HG03439 (cell line): ENCODE measurements around the gene VWF.
"Not testable (repeated sequence)": the region's sequence is repeated elsewhere in the genome, so short reads cannot be mapped to it uniquely, and the experiment has no call there.

Source experiments
- ATAC-seq: cut with Tn5 transposase; IDR thresholded peaks from one replicate; pipeline ENCODE4 v1.9.1; 2021; ENCODE audit warnings: mild to moderate bottlenecking, moderate library complexity; ENCODE audit not compliant: unreplicated experiment

Gene VWF

DNA sequence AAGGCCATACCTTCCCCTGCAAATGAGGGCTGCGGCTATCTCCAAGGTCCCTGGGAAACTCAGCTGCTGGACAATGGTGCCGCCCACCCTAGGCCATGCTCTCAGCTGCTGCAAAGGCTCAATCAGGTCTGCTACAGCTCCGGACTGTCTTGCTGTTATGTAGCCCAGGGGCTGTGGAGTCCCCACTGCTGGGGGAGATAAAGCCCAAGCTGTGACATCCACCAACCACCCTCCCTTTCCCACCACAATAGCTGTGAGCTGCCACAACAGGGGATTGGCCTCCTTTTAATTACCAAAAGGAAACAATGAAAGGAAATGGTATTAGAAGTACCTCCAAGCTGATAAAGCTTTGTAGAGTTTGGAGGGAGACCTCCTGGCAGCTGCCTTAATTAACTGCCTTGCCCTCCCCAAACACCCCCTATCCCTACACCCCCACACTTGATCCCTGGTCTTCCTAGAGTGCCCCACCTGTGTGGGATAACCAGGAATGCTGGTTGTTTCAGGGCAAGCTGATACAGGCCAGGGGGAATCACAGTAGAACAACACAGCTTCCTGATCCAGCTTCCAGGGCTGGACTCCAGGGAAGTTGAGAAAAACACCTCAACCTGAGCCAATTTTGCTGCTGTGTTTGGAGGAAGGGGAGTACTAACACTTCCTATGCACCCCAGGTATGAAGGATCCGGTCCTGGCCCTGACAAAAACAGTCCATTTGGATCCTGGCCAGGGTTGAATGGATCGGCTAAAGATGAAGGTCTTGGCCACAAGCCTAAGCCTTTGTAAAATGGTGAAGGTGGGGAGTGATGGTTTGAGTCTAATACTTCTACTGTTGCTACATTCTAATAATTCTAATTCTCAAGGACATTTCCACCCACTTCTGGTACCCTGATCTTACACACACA, at the start of gene VWF:
Gene VWF (minus strand): TSS at position 260 of the 899 bp plus-strand sequence. CDS start 1,474 bp downstream, outside the sequence.
- ATAC-seq, result no peak

DNA sequence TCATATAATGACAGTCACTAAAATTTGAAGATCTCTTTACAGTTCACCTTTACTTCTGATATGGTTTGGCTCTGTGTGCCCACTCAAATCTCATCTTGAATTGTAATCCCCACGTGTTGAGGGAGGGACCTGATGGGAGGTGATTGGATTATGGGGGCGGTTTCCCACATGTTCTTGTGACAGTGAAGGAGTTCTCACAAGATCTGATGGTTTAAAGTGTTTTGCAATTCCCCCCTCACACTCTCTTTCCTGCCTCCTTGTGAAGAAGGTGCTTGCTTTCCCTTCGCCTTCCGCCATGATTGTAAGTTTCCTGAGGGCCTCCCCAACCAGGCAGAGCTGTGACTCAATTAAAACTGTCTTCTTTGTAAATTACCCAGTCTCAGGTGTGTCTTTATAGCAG, 48.4 kb upstream of the VWF start:
- ATAC-seq, result no peak

DNA sequence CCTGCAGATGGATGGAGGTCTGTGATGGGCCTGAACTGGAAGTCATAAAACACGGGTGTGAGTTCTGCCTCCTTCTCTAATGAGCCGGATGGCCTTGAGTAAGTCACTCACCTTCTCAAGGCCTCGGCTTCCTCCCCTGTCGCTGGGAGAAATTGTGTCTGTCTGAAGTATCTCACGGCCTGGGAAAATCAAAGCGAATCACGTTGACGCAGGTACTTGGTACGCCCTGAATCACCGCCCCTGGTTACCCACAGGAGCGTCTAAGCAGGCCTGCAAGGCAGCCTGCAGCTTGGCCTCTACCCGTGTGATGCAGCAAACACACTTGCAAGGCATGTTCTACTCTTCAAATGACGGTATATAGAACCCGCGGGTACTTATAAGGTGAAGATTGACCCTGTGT, 47.6 kb upstream of the VWF start:
- no peak for ATAC-seq

DNA sequence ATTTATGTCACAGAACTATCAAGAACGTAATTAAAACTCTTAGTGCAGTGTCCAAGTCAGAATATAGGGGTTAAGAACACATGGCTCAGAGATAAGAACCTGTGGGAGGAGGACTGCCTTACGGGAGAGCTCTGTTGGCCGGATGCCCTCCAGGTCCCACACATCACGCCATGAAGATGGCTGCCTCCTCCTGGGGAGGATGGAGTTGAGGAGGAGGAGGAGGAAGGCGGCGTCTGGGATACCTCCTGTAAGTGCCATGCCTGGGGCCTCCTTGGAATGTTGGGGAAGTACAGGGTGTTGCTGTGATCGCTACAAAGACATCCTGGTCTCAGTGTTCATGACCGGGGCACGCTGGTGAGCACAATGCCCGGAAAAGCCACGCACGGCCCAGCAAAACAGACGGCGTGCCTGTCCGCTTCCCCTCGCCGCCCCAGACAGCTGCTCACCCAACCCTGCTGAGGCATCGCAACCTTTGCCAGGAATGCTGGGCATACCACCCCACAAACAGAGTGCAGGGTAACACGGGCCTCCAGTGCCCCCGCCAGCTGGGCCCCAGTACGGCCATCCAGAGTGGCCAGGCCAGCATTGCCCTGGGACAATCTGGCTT, 47.0 kb upstream of the VWF start:
- ATAC-seq, result no peak

DNA sequence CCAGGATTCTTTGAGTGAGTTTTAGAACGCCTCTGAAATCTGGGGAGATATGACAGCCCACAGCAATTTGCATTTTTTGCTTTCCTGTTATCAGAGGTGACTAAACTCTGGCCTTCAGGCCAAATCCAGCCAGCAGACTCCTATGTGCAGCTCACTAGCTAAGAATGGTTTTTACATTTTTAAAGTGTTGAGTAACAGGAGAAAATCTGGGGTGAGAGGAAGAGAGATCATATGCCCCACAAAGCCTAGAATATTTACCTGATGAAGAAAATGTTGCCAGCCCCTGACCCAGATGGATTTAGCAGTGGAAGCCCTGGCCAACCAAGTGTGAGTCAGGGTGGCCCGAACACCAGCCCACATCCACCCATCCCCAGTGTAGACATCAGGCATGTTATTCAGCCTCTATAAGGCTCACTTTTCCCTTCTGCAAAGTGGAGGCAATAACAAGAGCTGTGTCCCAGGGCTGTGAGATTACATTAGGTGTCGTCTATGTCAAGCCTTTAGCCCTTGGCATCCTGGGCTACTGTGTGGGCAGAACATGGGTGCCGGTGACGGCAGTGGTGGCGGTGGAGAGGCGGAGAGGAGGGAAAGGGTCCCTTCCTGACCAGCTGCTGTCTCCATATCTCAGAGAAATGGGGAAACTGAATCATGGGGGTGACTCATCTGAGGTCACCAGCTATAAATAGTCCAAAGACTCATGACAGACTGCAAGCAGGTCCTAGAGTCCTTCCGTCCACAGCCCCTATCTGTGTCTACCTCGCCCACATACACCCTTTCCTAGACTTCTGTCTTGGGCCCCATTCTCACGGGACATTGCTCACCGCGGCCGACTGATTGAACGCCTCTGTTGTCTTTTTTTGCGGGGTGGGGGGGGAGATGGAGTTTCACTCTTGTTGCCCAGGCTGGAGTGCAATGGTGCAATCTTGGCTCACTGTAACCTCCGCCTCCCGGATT, 43.1 kb upstream of the VWF start:
- peak; percentile 83 for ATAC-seq

DNA sequence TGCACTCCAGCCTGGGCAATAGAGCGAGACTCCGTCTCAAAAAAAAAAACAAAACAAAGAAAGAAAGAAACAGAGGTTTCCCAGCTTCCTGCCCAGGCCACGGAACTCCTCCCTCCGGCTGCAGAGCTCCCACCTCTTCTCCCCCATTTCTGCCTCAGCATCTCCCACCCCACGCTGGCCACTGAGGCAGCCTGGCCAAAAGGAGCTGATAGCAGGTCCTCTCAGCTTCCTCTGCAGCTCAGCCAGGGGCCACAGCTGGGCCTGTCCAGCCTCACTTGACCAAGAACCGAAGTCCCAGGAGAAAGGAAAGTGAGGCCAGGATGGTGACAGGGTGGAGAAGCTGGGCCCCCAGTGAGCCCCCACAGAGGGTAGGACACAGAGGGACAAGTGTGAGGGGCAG, 42.3 kb upstream of the VWF start:
- peak; percentile 6 for ATAC-seq

DNA sequence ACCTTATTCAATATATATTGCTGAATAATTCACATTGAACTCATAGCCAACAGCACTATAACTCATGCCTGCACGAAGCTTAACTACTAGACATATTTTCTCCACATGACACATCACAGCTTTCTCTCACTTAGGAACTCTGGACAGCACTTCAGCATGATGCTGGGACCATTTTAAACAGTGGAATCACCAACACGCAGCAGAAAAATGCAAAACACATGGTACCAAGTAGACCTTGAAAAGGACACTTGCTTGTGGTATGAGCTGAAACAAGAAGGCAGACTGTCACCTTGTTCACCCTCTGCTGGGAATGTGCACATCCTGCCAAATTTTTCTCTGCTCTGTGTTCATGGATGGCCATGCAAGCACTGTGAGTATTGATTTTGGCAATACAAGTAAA, 40.9 kb upstream of the VWF start:
- no peak for ATAC-seq

DNA sequence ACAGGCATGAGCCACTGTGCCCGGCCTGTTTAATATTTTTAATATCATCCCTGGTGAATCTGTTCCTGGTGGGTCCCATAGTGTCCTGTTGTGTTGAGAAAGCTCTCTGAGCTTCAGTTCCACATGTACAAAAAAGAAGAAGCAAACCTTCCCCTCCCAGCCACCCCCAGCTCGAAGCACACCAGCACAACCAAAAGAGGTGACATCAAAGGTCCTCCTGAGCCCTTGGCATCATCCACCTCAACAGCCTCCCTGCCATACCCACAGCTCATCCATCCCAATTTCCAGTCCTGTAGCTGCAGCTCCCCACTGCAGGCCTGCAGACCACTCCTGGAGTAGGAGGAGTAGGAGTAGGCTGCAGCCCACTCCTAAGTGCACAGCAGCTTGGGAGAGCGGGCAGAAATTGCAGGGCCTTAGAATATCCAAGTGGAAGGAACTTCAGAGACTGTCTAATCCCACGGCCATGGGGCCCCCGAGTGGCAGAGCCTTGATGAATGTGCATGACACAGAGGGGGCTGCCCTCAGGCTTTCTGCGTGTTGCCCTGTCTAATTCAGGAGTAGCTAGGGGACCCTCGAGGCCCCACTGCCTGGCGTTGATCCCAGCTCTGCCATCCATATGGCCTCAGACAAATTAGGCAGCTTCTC, 39.1 kb upstream of the VWF start:
- no peak for ATAC-seq

DNA sequence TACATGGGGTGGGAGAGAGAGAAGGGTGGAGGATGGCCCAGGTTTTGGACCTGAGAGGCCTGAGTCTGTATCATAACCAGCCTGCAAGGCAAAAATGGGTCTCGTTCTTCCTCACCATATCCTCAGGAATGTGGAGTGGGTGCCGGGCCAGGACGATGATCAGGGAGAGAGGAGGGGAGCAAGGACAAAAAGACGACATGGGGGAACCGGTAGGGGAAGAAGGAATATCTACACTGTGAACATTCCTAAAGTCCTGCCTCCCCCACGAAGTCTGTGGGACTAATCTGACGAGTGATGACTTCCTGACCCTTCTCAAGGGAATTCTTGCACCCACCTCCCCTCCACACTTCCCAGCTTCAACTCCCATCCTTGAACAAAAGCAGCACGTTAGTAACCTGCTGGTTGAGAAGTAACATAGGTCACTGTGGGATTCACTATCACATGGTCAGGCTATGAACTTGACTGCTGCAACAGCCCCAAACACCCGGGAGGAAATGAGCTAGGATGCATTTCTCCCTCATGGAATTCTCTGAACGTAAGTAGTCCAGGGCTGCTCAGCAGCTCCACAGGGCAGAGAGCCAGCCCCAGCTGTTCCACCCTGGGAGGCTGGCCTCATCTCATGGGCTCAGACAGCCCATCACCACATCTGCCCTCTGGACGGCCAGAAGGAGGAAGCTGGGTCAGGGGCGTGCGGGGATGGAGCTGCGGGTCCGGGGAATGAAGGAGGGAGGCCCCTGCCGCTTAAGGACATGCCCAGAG, 36.8 kb upstream of the VWF start:
- ATAC-seq, result no peak

DNA sequence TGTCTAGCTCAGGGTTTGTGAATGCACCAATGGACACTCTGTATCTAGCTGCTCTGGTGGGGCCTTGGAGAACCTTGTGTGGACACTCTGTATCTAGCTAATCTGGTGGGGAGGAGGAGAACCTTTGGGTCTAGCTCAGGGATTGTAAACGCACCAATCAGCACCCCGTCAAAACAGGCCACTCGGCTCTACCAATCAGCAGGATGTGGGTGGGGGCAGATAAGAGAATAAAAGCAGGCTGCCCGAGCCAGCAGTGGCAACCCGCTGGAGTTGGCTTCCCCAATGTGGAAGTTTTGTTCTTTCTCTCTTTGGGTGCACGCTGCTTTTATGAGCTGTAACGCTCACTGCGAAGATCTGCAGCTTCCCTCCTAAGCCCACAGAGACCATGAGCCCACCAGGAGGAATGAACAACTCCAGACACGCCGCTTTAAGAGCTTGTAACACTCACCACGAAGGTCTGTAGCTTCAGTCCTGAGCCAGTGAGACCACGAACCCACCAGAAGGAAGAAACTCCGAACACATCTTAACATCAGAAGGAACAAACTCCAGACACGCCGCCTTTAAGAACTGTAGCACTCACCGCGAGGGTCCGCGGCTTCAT, 35.7 kb upstream of the VWF start:
- ATAC-seq, result not testable (repeated sequence)

DNA sequence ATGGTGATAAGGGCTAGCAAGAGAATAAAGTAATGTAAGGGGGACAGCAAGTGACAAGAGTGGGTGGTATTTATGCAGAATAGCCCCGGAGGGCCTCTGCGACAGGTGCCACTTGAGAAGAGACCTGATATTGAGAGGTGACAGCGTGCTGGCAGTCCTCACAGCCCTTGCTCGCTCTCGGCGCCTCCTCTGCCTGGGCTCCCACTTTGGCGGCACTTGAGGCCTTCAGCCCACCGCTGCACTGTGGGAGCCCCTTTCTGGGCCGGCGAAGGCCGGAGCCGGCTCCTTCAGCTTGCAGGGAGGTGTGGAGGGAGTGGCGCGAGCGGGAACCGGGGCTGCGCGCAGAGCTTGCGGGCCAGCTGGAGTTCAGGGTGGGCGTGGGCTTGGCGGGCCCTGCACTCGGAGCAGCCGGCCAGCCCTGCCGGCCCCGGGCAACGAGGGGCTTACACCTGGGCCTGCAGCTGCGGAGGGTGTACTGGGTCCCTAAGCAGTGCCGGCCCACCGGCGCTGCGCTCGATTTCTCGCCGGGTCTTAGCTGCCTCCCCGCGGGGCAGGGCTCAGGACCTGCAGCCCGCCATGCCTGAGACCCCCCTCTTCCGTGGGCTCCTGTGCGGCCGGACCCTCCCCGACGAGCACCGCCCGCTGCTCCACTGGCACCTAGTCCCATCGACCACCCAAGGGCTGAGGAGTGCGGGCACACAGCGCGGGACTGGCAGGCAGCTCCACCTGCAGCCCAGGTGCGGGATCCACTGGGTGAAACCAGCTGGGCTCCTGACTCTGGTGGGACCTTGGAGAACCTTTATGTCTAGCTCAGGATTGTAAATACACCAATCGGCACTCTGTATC, 34.9 kb upstream of the VWF start:
- ATAC-seq, result not testable (repeated sequence)

DNA sequence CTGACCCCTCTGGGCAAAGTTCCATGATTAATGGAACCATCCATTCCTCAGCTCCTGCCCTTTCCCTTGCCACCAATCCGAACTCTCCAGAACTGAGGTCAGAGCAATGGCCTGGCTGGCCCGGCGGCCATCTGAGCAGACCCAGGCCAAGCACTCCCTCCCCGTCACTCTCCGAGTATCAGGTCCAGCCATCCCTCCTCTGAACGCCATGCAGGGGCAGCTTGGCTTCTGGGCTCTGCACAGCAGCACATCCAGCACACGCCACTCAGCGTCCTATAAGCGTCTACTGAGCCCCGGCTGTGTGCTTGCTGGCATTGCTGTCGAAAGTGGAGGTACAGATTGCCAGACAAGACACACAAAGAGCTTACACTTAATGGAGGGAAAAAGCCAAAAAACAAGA, 34.3 kb upstream of the VWF start:
- no peak for ATAC-seq

DNA sequence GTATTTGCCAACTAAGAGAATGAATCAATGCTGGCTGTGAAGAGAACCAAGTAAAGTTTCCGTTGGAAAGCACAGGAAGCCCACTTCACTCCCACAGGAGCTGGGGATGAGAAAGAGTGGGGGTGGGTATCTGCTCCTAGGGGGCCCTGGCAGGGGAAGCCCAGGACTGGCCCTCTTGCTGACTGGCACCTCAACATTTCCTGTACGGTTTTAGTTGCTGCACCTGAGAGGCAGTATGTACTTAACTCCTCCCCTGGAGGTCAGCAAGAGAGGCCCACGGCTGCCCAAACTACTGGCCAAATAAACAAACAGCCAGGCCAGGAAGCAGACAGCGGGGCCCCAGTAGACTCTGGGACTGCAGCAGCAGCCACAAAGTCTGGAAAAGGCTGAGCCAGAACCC, 33.8 kb upstream of the VWF start:
- ATAC-seq, result no peak

DNA sequence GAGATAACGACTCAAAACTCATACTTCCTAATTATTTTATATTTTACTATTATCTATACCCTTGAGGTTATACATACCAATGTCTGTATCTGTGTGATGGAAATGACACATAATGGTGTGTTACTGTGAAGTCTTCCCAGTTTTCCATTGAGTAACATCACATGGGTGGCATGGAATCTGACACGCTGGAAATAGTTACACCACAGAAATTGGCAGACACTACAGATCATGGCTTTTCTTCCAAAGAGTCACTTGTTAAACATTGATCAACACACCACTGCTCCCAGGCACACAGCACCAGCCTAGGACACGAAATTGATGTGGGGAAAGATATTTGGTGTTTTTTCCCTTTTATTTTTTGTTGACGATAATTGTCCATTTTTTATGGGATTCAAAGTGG, 33.0 kb upstream of the VWF start:
- no peak for ATAC-seq

DNA sequence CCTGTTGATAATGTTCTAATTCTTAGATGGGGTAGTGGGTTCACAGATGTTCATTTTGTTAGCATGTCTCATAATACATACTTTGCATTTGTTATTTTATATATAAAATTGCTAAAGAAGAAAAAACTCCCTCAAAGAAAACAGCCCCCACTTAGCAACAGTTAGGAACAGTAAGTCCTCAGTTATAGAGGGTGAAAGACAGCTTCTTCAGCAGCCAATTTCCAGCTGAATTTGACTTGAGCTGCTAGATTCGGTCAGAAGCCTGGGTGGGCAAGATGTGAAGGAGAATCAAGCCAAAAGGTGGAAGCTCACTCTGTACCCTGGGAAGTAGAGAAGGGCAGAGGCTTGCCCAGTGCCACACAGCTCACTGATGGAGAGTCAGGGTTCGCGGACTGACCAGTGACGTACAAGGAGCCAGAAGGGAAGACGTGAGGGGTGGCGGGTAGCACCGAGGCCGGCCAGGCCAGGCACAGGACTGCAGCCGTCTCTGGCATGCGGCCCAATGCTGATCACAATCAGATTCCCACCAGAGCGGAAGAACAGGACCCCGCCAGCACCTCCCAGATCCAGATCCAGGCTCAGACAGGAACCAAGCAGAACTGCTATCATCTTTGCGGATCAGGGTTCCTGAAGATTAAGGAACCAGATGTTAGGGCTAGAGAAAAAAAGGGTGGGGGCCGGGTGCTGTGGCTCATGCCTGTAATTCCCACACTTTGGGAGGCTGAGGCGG, 30.4 kb upstream of the VWF start:
- ATAC-seq, result no peak

DNA sequence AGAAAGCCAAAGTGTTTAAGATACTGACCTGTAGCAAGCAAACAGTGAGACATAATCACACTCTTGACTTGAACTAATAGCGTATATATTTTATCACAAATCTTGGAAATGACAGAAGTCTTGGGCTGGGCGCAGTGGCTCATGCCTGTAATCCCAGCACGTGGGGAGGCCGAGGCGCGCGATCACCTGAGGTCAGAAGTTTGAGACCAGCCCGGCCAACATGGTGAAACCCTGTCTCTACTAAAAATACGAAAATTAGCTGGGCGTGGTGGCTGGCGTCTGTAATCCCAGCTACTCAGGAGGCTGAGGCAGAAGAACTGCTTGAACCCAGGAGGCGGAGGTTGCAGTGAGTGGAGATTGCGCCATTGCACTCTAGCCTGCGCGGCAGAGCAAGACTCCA, 24.3 kb upstream of the VWF start:
- ATAC-seq, result not testable (repeated sequence)

DNA sequence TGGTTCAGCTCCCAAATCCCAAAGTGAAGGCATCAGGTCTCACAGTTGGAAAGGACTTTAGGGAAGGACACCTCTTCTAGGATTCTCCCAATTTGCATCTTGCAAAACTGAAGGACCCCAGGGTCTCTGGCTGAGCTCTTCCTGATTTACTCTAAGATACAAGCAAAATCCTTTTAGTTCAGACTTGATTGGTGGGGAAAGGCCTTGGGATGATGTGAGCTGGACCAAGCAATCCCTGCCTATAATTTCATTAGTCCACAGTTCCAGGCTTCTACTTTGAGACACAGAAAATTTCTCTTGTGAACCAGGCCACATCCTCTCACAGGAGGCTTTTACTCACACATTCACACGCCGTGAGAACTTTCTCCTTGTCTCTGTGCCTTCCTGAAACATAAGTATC, 23.6 kb upstream of the VWF start:
- ATAC-seq, result no peak

DNA sequence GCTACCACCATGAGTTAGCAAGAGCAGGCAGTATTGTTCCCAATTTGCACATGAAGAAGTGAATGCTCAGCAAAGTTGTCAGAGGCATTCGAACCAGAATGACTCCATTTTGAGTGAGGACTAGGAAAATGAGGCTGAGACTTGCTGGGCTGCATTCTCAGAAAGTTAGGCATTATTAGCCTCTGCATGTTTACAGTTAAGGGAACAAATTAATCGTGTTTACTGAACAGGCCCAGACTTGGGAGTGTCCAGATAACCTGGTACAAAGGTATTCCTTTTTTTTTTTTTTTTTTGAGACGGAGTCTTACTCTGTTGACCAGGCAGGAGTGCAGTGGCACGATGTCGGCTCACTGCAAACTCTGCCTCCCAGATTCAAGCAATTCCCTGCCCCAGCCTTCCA, 22.5 kb upstream of the VWF start:
- no peak for ATAC-seq
